Activated T-cell treated with anti-CD3 and anti-CD28 coated beads for 1 hour (primary cell): Measurements from ENCODE around the gene TTLL4.
A peak's percentile ranks its signal among the peaks of the same experiment; 100 is the strongest.
"Not testable (repeated sequence)": the region's sequence is repeated elsewhere in the genome, so short reads cannot be mapped to it uniquely, and the experiment has no call there.

ENCODE experiments used
- DNase-seq: peaks from one replicate; pipeline ENCODE4 v3.0.0-alpha.2; 2020; ENCODE audit warnings: low read depth

The TTLL4 gene

DNA sequence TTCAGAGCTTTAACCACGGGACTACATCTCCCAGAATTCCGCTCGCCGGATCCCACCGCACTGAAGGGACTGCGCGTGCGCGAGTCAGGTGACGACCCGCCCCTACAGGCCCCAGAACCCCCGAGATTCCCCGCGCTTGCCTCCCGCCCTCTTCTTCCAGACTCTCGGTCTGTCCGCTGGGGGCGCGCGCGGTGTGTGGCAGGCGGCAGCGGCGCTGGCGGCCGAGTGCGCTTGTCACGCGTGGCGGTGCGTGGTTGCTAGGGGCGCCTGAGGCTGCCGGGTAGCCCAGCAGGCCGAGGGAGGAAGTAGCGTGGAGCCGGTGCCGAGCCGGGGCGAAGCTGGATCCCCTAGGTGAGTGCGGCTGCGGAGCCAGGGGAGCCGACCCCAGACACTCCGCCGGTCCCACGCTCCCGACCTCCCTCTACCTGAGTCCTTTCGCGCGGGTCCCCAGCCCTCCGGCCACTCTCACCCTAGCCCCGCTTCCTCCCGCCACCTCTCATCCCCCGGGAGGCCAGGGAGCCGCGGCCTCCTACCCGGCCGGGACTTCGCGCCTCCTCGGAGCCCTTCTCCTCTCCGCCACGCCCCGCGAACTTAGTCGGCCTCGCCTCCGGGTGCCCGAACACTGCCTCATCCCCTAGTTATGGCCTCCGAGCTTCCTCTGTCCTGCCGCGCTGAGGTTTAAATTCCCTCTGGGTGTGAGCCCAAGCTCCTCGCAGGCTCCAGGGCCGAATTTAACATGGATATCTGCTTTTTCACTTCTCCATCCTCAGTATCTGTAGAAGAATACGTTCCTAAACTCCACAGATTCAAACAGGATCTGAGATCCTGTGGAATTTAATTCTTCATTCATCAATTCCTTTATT is at the start of gene TTLL4:
Gene TTLL4 (plus strand): TSS at position 149 of the 863 bp plus-strand sequence. CDS start 26,842 bp downstream, outside the sequence.
- DNase-seq = peak; percentile 99

DNA sequence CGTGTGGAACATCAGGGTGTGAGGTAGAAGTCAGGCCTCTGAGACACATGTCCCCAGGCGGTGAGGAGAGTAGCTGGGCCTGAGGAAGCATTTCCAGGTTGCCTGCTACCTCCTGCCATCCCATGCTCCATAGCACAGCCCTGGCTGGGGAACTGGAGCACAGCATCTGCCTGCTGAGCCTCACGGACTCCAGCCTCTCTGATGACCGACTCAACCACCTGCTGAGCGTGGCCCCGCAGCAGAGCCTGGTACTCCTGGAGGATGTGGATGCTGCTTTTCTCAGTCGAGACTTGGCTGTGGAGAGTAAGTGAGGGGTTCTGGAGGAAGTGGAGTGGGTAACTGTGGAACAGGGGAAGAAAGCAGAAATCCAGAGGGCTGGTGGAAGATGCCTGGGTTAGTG is 48.3 kb upstream of the TTLL4 start:
- DNase-seq = no peak

DNA sequence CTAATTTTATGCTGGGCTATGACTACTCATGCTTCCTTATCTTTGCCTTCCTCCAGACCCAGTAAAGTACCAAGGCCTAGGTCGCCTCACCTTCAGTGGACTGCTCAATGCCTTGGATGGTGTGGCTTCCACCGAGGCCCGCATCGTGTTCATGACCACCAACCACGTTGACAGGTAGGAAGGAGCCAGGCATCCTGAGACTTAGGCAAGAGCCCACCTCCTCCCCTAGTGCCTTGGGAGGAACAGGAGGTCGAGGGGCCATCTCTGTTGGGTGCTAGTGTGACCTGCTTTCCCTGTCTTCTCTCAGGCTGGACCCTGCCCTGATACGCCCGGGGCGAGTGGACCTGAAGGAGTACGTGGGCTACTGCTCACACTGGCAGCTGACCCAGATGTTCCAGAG is 47.8 kb upstream of the TTLL4 start:
- DNase-seq = no peak

- no peak for DNase-seq
These were observed 46.7 kb upstream of the TTLL4 start for GRCh38 chr2:218663901-218664300.

DNA sequence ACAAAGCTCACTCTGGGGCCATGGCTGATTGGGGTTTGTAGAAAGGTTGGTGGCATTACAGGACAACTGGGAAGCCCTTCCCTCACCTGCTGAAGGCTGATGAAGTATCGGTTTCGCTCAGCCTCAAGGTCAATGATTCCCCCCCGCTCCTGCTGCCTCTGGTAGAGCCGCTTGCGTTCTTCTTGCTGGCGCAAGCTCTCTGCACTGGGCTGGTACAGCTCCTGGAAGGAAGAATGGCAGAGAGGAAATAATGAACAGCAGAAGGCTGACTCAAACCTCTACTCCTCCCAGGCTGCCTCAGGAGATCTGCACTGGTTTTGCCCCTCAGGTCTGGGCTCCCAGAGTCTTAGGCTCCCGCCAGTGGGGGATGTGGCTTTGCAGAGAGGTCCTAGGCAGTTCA is 46.0 kb upstream of the TTLL4 start:
- no peak for DNase-seq

DNA sequence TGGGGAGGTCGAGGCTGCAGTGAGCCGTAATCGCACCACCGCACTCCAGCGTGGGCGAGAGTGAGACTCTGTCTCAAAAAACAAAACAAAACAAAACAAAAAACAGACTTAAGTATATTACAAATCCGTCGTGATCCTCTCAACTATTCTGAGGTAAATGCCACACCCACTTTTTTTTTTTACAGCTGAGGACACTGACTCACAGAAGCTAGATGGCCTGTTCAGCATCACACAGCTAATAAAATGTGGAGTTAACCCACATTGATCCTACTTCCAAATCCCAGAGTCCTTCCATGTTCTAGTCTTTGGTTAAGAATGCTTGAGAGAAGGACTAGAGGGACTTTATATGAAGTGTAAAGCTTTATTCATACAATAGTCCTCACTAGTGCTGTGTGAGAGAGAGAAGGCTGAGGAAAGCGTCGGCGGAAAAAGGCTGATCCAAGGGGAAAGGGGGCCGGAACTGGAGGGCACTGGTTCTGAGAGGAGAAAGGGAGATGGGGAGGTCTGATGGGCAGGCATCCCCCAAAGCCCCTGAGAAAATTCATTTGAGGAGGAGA is 39.5 kb upstream of the TTLL4 start:
- DNase-seq = no peak

GRCh38 chr2:218671654-218672566 is 38.7 kb upstream of the TTLL4 start, which contains the start of the genes RNF25 and STK36:
RNF25 (minus strand) TSS chr2:218672002; CDS start chr2:218671970, 32 bp downstream.
STK36 (plus strand) TSS chr2:218672086; CDS start chr2:218672830, 744 bp downstream.
- DNase-seq = peak; percentile 68

DNA sequence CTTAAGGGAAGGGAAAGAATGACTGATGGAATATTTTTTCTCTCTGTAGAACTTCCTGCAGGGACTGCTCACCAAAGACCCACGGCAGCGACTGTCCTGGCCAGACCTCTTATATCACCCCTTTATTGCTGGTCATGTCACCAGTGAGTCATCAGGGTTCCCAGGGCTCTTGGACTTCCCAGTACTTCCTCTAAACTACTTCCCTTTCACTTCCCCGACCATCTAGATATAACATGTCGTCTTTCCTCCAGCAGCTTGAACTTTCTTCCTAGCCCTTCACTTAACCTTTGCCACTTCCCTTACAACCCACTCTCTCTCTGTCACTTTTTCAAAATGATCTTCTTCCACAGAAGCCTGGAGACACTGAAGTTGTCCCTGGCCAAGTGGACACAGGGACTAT is 31.5 kb upstream of the TTLL4 start:
- DNase-seq = no peak

DNA sequence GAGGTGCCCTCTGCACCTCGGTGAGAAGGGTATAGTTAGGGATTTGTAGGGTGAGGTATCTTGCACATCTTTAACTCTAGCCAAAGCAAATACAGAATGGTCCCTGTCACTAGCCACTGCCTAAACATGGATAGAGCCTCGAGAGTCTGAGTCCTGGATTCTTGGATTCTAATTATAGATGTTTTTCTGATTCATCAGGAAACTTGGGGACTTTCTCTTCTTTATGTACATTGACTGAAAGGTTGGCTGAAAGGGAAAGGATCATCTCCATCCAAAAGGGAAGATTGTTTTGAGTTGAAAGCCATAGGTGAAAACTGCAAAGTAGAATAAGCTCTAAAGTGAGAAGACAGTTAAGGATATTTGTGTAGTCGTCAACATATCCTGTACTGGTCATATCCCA is 30.6 kb upstream of the TTLL4 start:
- DNase-seq = no peak

DNA sequence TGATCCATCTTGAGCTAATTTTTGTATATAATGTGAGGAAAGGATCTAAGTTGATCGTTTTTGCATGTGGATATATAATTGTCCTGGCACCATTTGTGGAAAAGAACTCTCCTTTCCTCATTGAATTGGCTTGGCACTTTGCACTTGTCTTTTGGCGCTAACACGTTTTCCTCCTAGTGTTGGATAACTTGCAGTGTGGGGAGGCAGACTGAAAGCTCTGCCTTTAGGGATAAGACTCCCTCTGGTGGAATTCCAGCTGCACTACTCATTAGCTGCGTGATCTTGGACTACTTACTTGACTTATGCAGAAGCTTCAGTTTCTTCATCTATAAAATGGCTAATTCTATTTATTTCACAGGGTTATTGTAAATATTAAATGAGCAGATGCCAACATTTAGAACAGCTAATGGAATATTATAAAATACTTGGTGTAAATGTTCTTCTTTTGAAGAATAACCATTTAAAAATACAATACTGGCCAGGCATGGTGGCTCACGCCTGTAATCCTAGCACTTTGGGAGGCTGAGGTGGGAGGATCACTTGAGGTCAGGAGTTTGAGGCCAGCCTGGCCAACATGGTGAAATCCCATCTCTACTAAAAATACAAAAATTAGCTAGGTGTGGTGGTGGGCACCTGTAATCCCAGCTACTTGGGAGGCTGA is 23.1 kb upstream of the TTLL4 start:
- DNase-seq = not testable (repeated sequence)

GRCh38 chr2:218691234-218691633 is 19.4 kb upstream of the TTLL4 start:
- DNase-seq = no peak

DNA sequence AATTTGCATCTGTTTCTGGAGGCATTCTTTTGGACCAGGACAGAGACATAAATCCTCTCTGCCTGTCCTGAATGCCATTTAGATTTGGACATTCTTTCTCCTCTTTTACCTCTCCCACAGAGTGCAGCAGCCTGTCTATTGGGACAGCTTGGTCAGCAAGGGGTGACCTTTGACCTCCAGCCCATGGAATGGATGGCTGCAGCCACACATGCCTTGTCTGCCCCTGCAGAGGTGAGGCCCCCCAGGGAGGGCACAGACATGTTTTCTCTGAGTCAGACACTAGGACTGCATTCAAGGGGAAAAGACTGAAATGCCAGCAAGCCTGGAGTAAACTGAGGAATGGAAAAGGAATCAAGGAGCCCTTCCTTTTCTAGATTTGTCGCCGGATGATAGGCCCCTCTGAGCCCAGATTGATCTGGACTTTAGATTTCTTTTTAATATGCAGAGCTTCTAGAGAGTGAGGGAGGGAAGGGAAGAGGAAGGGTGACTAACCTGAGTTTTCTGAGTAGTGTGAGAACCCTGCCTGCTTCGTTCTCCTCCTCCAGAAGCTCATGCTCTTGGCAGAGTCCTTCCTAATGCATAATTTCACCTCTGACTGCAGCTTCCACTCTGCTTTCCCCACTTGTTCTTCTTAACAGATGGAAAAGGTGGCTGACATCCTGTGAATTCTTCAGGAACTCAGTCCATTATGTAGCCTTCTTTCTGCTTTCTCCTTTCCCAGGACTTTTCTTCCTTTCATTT is 16.1 kb upstream of the TTLL4 start:
- no peak for DNase-seq

DNA sequence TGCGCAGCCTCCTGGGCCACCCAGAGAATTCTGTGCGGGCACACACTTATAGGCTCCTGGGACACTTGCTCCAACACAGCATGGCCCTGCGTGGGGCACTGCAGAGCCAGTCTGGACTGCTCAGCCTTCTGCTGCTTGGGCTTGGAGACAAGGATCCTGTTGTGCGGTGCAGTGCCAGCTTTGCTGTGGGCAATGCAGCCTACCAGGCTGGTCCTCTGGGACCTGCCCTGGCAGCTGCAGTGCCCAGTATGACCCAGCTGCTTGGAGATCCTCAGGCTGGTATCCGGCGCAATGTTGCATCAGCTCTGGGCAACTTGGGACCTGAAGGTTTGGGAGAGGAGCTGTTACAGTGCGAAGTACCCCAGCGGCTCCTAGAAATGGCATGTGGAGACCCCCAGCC is 11.8 kb upstream of the TTLL4 start:
- DNase-seq = no peak

- no peak for DNase-seq
These were observed 8.8 kb upstream of the TTLL4 start for GRCh38 chr2:218701806-218702205.

DNA sequence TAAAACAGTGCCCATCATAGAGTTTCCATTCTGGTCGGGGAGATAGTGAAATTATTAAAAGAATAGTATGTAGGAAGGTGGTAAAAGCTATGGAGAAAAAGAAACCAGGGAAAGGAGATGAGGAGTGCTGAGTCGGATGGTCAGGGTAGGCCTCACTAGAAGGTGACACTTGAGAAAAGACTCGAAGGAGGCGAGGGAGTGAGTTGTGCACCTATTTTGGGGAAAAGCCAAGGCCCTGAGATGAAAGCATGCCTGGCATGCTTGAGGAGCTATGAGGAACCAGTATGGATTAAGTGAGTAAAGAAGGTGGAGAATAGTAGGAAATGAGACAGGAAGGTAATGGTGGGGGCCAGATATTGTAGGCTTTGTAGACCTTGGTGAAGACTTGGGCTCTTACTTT is 7.3 kb upstream of the TTLL4 start:
- DNase-seq = no peak

DNA sequence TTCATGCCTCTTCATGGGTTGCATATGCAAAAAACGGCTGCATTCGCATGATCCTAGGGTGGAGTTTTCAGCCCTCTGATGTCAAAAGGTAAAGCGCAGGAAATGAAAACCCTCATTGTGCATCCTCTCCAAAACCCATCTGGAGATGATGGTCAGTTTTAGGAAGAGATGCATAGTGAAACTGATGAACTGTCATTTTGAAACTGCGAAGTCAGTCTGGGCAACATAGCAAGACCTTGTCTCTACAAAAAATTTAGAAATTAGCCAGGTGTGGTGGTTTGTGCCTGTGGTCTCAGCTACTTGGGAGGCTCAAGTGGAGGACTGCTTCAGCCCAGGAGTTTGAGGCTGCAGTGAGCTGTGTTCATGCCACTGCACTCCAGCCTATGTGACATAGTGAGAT is 2.5 kb upstream of the TTLL4 start:
- DNase-seq = no peak

DNA sequence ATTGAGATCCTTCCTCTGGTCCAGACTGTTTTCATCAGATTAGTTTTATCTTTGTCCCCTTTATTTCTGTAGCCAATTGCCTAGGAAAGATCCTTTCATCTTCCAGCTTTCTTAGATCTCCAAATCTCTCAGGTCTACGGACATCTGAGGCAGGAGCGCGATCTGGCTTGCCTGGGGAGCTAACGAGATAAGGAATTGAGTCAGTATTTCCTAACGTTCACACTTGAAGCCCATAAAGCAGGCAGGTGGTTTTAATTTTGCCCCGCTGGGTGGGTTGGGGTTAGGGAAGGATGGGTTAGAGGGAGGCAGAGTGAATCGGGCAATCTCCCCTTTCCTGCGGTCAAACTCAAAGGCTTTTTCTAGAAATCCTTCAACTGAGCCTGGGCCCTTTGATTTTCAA is 727 bp upstream of the TTLL4 start:
- DNase-seq = no peak

- DNase-seq = no peak
These were observed 325 bp upstream of the TTLL4 start for GRCh38 chr2:218710334-218710686.

- no peak for DNase-seq
These were observed 905 bp downstream of the TTLL4 start for GRCh38 chr2:218711550-218711929.

DNA sequence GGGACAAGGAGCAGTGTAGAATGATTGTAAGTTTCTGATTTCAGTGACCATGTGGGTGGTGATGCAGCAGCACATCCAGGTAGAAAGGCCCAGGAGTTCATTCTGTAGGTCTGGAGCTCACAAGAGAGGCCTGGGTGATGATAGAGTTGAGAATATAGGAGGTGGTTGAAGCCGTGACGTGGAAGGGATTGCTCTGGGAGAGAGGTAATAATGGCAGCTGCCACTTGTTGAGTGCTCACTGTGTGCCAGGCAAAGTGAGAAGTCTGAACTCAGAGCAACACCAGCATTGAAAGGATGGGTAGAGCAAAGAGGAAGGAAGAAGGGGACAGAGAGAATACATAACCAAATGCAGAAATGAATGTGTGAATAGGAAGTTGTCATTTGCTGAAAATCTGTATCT is 3.3 kb downstream of the TTLL4 start:
- no peak for DNase-seq

GRCh38 chr2:218716070-218716469 is 5.4 kb downstream of the TTLL4 start:
- no peak for DNase-seq
